K562 (cell line): ENCODE measurements around the gene ABCG2. TPM values are rescaled to one million over a fixed set of nuclear protein-coding genes. Genes with fewer than 3 reads are reported as not detected.

Source experiments
- ATAC-seq: fragments of 200-7000 bp; cut with Tn5 transposase; 3 replicates; pipeline ENCODE4 v1.9.1; 2020; ENCODE audit warnings: moderate library complexity
- BruUV-seq: library from RNA; stranded (reverse); fragments of 400-500 nt; replicated peaks from 2 replicates; lab custom pipeline; 2021; lab: Mats Ljungman, UMichigan
- CTCF ChIA-PET: fragments of 300-600 bp; formaldehyde crosslinking; extraction: SDS; loops from one replicate; lab custom pipeline; 2021; ENCODE audit warnings: low intra/inter-chr PET ratio; lab: Yijun Ruan, JAX
- POLR2A ChIA-PET: fragments of 300-600, 350-650 bp; sonication (Branson Sonifier 250); formaldehyde crosslinking; extraction: SDS; loops from one replicate; lab custom pipeline; 2021; ENCODE audit warnings: antibody characterized with exemption, inconsistent platforms; lab: Yijun Ruan, JAX
- DNase-seq, 4 experiments: peaks; one replicate each; pipeline versions ENCODE4 v3.0.0 to v3.0.0-alpha.2; 2011 to 2018; ENCODE audit warnings: low spot score in 3 of 4, mixed read lengths in 3 of 4; ENCODE audit errors: extremely low read depth in 1 of 4
- FAIRE-seq: peaks from 2 replicates; lab custom pipeline; 2011; peaks lifted over from hg19 to GRCh38; lab: Jason Lieb, UNC
- H2AFZ ChIP-seq: 2 replicates; pipeline ENCODE4 v1.6.0; 2011; ENCODE audit warnings: low read depth, low read length, control low read depth, inconsistent platforms
- H3K27ac ChIP-seq: fragments of 200-600 bp; 3 replicates; pipeline ENCODE4 v1.8.0; 2011; ENCODE audit warnings: low read depth, mild to moderate bottlenecking, control low read depth, inconsistent platforms, low read length, moderate library complexity, mixed read lengths; ENCODE audit errors: extremely low read depth
- H3K27me3 ChIP-seq, 2 experiments: fragments of 300-600 bp in 1 of 2; 2 replicates in 1 of 2; 3 replicates in 1 of 2; pipeline versions ENCODE4 v1.6.0 to v1.8.0; 2011; ENCODE audit warnings: inconsistent platforms in 2 of 2, low read length in 2 of 2, mild to moderate bottlenecking in 1 of 2, mixed read lengths in 1 of 2, moderate library complexity in 1 of 2; ENCODE audit not compliant: control insufficient read depth in 2 of 2, insufficient read depth in 2 of 2
- H3K36me3 ChIP-seq: fragments of 300-600 bp; 3 replicates; pipeline ENCODE4 v1.8.0; 2011; ENCODE audit warnings: mild to moderate bottlenecking, low read length, inconsistent platforms; ENCODE audit not compliant: control insufficient read depth, insufficient read depth
- H3K4me1 ChIP-seq, 2 experiments: fragments of 200-600 bp in 1 of 2; replicated peaks in 1 of 2; 2 replicates in 1 of 2; 3 replicates in 1 of 2; pipeline versions ENCODE4 v1.5.1 to v1.8.0; 2011; ENCODE audit warnings: inconsistent platforms in 2 of 2, low read length in 2 of 2, mild to moderate bottlenecking in 1 of 2, mixed read lengths in 1 of 2, moderate library complexity in 1 of 2; ENCODE audit not compliant: control insufficient read depth in 2 of 2, insufficient read depth in 2 of 2
- H3K4me2 ChIP-seq: 2 replicates; pipeline ENCODE4 v1.6.1; 2011; ENCODE audit warnings: low read length, control low read depth, inconsistent platforms, mixed read lengths; ENCODE audit not compliant: insufficient read depth
- H3K4me3 ChIP-seq: fragments of 200-600 bp; sonication (generic), shearing (Covaris generic); 2 replicates; pipeline ENCODE4 v1.5.1; 2016; ENCODE audit warnings: control low read depth, inconsistent platforms
- H3K79me2 ChIP-seq: fragments of 200-600 bp; 3 replicates; pipeline ENCODE4 v1.8.0; 2011; ENCODE audit warnings: low read length, inconsistent platforms; ENCODE audit not compliant: control insufficient read depth, insufficient read depth
- H3K9ac ChIP-seq, 2 experiments: 2 replicates each; pipeline versions ENCODE4 v1.6.0 to v1.6.1; 2011; ENCODE audit warnings: low read depth in 2 of 2, low read length in 2 of 2, control low read depth in 1 of 2, inconsistent platforms in 1 of 2, mild to moderate bottlenecking in 1 of 2, mixed read lengths in 1 of 2; ENCODE audit not compliant: insufficient read depth in 1 of 2
- H3K9me1 ChIP-seq: one replicate; pipeline ENCODE4 v1.6.0; 2011; ENCODE audit warnings: inconsistent platforms, mild to moderate bottlenecking, low read length, moderate library complexity; ENCODE audit not compliant: control insufficient read depth, insufficient read depth
- H3K9me3 ChIP-seq: replicated peaks from 2 replicates; pipeline ENCODE4 v1.5.1; 2011; ENCODE audit warnings: low read depth, low read length, inconsistent platforms; ENCODE audit not compliant: control insufficient read depth, insufficient read depth
- H4K20me1 ChIP-seq: replicated peaks from 2 replicates; pipeline ENCODE4 v1.6.1; 2011; ENCODE audit warnings: low read length, inconsistent platforms, mixed read lengths; ENCODE audit not compliant: control insufficient read depth, insufficient read depth
- ARID4B ChIP-seq: sonication (generic); formaldehyde crosslinking; IDR thresholded peaks from 2 replicates; pipeline ENCODE4 v1.8.0; 2022; ENCODE audit warnings: mild to moderate bottlenecking, missing genetic modification reagents
- GABPB2 ChIP-seq: fragments of 250-450 bp; sonication (Bioruptor Pico); conservative IDR thresholded peaks from 2 replicates; pipeline ENCODE4 v1.5.1; 2021; ENCODE audit warnings: mild to moderate bottlenecking
- HDAC3 ChIP-seq: fragments of 450-650 bp; IDR thresholded peaks from 2 replicates; pipeline ENCODE4 v1.6.1; 2018; ENCODE audit warnings: borderline replicate concordance, mild to moderate bottlenecking, moderate library complexity; ENCODE audit not compliant: partially characterized antibody
- NEUROD1 ChIP-seq: fragments of 150-350 bp; IDR thresholded peaks from 2 replicates; pipeline ENCODE4 v1.6.1; 2014; ENCODE audit warnings: borderline replicate concordance, low read length, low read depth; ENCODE audit not compliant: partially characterized antibody
- POLR2B ChIP-seq: fragments of 450-650 bp; IDR thresholded peaks from 2 replicates; pipeline ENCODE4 v1.6.1; 2018; ENCODE audit warnings: low read depth; ENCODE audit not compliant: partially characterized antibody
- WGBS: fragments of 100-300 bp; shearing (Covaris generic); methylation state at CpG from one replicate; pipeline ENCODE4 v1.1.6; 2016; ENCODE audit warnings: low coverage, mixed read lengths; ENCODE audit not compliant: insufficient coverage; ENCODE audit errors: missing lambda C conversion rate; 5-methylcytosine and 5-hydroxymethylcytosine counted together
- in situ Hi-C: fragments of 300-500 bp; cut with MboI; formaldehyde crosslinking; loops from 4 replicates; pipeline ENCODE4 v1.15.0; 2018; ENCODE audit warnings: inconsistent platforms, mixed read lengths
- intact Hi-C: fragments of 100-400 bp; cut with micrococcal nuclease; formaldehyde crosslinking; loops from 2 replicates; pipeline ENCODE4 v1.14.2; 2022
- polyA plus RNA-seq, 8 experiments: library from polyadenylated mRNA; depleted of rRNA in 4 of 8; stranded (reverse) in 5 of 8; unstranded in 3 of 8; fragments of >200 nt; fragmentation: Nextera tagmentation in 2 of 8; fragmentation: Illumina TruSeq in 1 of 8; extraction: Ambion mirVana in 2 of 8; extraction: Trizol in 1 of 8; gene quantifications; 2 replicates each; pipeline versions ENCODE4 v1.2.1 to v1.2.3, GENCODE V29; 2011 to 2014; ENCODE audit warnings: inconsistent platforms in 1 of 8, missing spikeins in 1 of 8
- total RNA-seq, 7 experiments: library from RNA; depleted of rRNA in 6 of 7; stranded (reverse); fragments of >200 nt in 6 of 7; fragmentation: Illumina TruSeq in 2 of 7; extraction: Trizol in 2 of 7; gene quantifications; 2 replicates each; pipeline versions ENCODE4 v1.2.1 to v1.2.3, GENCODE V29; 2011 to 2021; ENCODE audit warnings: low replicate concordance in 1 of 7

ABCG2 gene
- total and polyA plus RNA-seq, 9 of the 15 experiments (the other 6 are each of a cell fraction or from before 2014, with no cell fraction given) = 0.01 to 0.36 (median 0.11) TPM; not detected in 4

DNA sequence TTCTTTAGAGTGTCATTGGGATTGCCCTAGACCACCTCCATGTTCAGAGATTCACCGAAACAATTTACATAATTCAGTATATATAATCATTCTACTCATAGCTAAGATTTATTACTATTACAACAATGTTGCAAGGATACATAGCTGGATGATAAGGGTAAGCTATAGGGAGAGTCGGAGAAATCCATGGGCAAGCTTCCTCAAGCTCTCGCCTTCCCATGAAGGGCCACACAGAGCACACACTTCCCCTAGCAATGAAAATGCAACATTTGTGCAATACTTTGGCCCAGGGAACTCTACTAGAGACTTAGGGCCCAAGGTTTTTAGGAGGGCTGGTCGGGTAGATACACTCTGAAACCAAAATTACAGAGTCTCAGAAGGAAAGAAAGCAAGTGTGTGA lies 49.7 kb upstream of the ABCG2 start (continued):
- TF ChIP-seq ARID4B (no peak), NEUROD1 (no peak), HDAC3 (no peak), GABPB2 (CRISPR knock-in tag) (no peak)

DNA sequence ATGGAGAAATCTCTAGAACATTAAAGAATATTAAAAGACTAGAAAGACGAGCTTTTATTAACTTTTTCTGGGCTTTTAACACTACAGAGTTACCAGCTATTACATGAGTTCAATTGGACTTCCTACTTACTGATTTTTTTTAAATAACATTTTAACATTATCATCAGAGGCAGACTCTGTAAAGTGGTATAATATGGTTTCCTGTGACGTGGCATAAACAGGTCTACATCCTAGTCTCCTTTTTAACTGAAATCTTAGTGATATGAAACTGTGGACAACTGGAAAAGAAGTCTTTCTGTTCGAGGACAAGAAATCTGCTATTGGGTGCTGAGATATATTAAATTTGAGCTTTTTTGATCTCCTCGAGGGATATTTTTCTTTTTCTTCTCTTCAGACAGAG lies 48.7 kb upstream of the ABCG2 start:
- H3K9ac ChIP-seq = no peak overlapping the region
- CTCF ChIA-PET = no interaction called here

More for the DNA sequence above, 48.7 kb upstream of the ABCG2 start:
- no TSS peak for BruUV-seq
- H3K4me3 ChIP-seq = no peak overlapping the region
- no peak overlapping the region for H3K27ac ChIP-seq
- no peaks in the 10 kb centered on the region for H3K36me3 ChIP-seq
- POLR2A ChIA-PET = interaction anchor here (0.5 kb wide), 1 partner anchor 921 kb away, joined by 3 read pairs; no protein-coding TSS in a partner anchor
- no peaks in the 10 kb centered on the region for H4K20me1 ChIP-seq
- no peaks in the 10 kb centered on the region for H3K9me3 ChIP-seq
- ATAC-seq (no peak), DNase-seq (no peak), FAIRE-seq (no peak)
- no peaks in the 10 kb centered on the region for H3K79me2 ChIP-seq
- intact Hi-C loops = no loop called here
- no peak overlapping the region for H2AFZ ChIP-seq
- H3K4me1 ChIP-seq = no peaks in the 10 kb centered on the region
- 0% methylated on average over 4 of the region's 4 CpGs for WGBS
- peaks cover 4 to 8% of the 10 kb centered on the region in 2 experiments; a peak in 3 of 5 replicates for H3K27me3 ChIP-seq
- no peaks in the 10 kb centered on the region for H3K9me1 ChIP-seq
- TF ChIP-seq POLR2B = no peak
- TF ChIP-seq, all 486 proteins: peak for 0
- in situ Hi-C loops = no loop called here
- H3K4me2 ChIP-seq = no peak overlapping the region
